ENCODE results near the gene CYP21A2.
"Not testable (repeated sequence)": the region's sequence is repeated elsewhere in the genome, so short reads cannot be mapped to it uniquely, and the experiment has no call there.

Gene CYP21A2

GRCh38 chr6:32035283-32036013, 2.8 kb upstream of the CYP21A2 start:
- DNase-seq, result not testable (repeated sequence)

GRCh38 chr6:32037136-32037535, 1.1 kb upstream of the CYP21A2 start:
- DNase-seq, result not testable (repeated sequence)

- DNase-seq, result not testable (repeated sequence)
These were observed 663 bp downstream of the CYP21A2 start for GRCh38 chr6:32038878-32039277.

GRCh38 chr6:32039321-32040274, 1.4 kb downstream of the CYP21A2 start:
- DNase-seq, result not testable (repeated sequence)

GRCh38 chr6:32040299-32041049, 2.3 kb downstream of the CYP21A2 start:
- DNase-seq, result not testable (repeated sequence)

- DNase-seq, result not testable (repeated sequence)
These were observed 2.8 kb downstream of the CYP21A2 start for GRCh38 chr6:32041050-32041321.

- not testable (repeated sequence) for DNase-seq
These were observed 3.2 kb downstream of the CYP21A2 start for GRCh38 chr6:32041385-32041784.

- DNase-seq, result not testable (repeated sequence)
These were observed 4.1 kb downstream of the CYP21A2 start for GRCh38 chr6:32042276-32042675.

GRCh38 chr6:32043589-32044380, 5.6 kb downstream of the CYP21A2 start:
- not testable (repeated sequence) for DNase-seq

GRCh38 chr6:32044916-32045315, 6.7 kb downstream of the CYP21A2 start:
- not testable (repeated sequence) for DNase-seq

- DNase-seq, result no peak
These were observed 7.7 kb downstream of the CYP21A2 start for GRCh38 chr6:32045811-32046449.

GRCh38 chr6:32046450-32047083, 8.4 kb downstream of the CYP21A2 start:
- DNase-seq, result no peak

GRCh38 chr6:32047084-32047478, 8.9 kb downstream of the CYP21A2 start:
- no peak for DNase-seq

- DNase-seq, result no peak
These were observed 9.3 kb downstream of the CYP21A2 start for GRCh38 chr6:32047539-32047854.

GRCh38 chr6:32047855-32048766, 9.9 kb downstream of the CYP21A2 start:
- DNase-seq, result peak in 5 of 6 experiments; percentile 13 to 69 (median 51)

- DNase-seq, result not testable (repeated sequence)
These were observed 10.9 kb downstream of the CYP21A2 start for GRCh38 chr6:32049149-32049548.

- DNase-seq, result not testable (repeated sequence)
These were observed 11.5 kb downstream of the CYP21A2 start for GRCh38 chr6:32049736-32050135.

- DNase-seq, result no peak
These were observed 12.3 kb downstream of the CYP21A2 start for GRCh38 chr6:32050562-32050961.

GRCh38 chr6:32052626-32053025, 14.4 kb downstream of the CYP21A2 start:
- DNase-seq, result not testable (repeated sequence)

- DNase-seq, result not testable (repeated sequence)
These were observed 15.1 kb downstream of the CYP21A2 start for GRCh38 chr6:32053314-32053713.

Data from stimulated activated naive CD4-positive, alpha-beta T cell (primary cell).